HEK293T (cell line): Measurements from ENCODE around the gene ADCY2.

Experiments
- ARNT ChIP-seq: fragments of 450-650 bp; IDR thresholded peaks from 2 replicates; pipeline ENCODE4 v1.6.1; 2017; ENCODE audit warnings: mild to moderate bottlenecking
- ELF4 ChIP-seq: fragments of 450-650 bp; IDR thresholded peaks from 2 replicates; pipeline ENCODE4 v1.6.1; 2017; ENCODE audit warnings: antibody characterized with exemption
- FOXA1 ChIP-seq: fragments of 450-650 bp; IDR thresholded peaks from 2 replicates; pipeline ENCODE4 v1.6.1; 2016; ENCODE audit warnings: mild to moderate bottlenecking
- FOXK2 ChIP-seq: fragments of 450-650 bp; IDR thresholded peaks from 2 replicates; pipeline ENCODE4 v1.6.1; 2016; ENCODE audit warnings: mild to moderate bottlenecking
- FOXM1 ChIP-seq: fragments of 450-650 bp; IDR thresholded peaks from 2 replicates; pipeline ENCODE4 v1.6.1; 2017; ENCODE audit warnings: mild to moderate bottlenecking, borderline replicate concordance
- HDGF ChIP-seq: fragments of 450-650 bp; IDR thresholded peaks from 2 replicates; pipeline ENCODE4 v1.6.1; 2017; ENCODE audit warnings: antibody characterized with exemption, borderline replicate concordance
- LEF1 ChIP-seq: fragments of 450-650 bp; IDR thresholded peaks from 2 replicates; pipeline ENCODE4 v1.6.1; 2017; ENCODE audit warnings: mild to moderate bottlenecking, borderline replicate concordance
- NFRKB ChIP-seq: fragments of 450-650 bp; IDR thresholded peaks from 2 replicates; pipeline ENCODE4 v1.6.1; 2016; ENCODE audit warnings: mild to moderate bottlenecking, moderate library complexity
- SP1 ChIP-seq: fragments of 450-650 bp; IDR thresholded peaks from 2 replicates; pipeline ENCODE4 v1.6.1; 2017
- ZNF384 ChIP-seq: fragments of 450-650 bp; IDR thresholded peaks from 2 replicates; pipeline ENCODE4 v1.6.1; 2016

GRCh38 chr5:7667216-7667767 is 271.4 kb downstream of the ADCY2 start:
- TF ChIP-seq SP1 (no peak), ARNT (no peak), FOXA1 (no peak), LEF1 (no peak), FOXM1 (no peak), ELF4 (no peak), HDGF (no peak), FOXK2 (no peak), NFRKB (no peak), ZNF384 (no peak)
